ENCODE data around the gene SNED1.
"Not testable (repeated sequence)": the region's sequence is repeated elsewhere in the genome, so short reads cannot be mapped to it uniquely, and the experiment has no call there.

SNED1 gene

DNA sequence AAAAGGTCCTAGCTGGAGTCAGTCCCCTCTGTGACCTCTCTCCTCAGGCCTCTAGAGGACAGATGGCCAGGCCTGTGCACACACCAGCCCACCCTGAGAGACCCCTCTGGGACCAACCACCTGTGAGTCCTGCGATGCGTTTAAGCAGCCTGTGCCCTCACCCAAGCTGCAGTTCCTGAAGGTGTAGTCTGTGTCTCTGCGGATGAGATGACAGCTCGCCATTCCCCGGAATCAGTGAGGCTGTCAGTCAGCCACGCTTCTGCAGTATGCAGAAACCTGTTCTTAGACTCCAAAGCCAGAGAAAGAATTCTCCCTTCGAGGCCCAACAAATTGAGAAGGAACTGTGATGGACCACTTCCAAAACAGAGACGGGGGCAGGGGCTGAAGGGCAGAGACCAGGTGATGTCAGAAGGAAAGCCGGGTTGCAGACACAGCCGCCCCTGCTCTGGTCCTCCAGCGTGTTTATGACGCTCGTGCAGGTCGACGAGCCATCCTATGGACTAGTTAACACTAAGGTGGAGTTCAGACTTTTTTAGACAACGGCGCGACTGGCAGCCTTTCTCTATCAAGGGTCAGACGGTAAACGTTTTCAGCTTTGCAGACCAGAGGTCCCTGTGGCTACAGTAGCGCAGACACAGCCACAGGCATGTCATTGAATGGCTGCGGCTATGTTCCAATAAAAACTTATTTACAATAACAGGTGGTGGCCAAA is 93.5 kb downstream of the SNED1 start (continued):
- TF ChIP-seq, protein P1, sequence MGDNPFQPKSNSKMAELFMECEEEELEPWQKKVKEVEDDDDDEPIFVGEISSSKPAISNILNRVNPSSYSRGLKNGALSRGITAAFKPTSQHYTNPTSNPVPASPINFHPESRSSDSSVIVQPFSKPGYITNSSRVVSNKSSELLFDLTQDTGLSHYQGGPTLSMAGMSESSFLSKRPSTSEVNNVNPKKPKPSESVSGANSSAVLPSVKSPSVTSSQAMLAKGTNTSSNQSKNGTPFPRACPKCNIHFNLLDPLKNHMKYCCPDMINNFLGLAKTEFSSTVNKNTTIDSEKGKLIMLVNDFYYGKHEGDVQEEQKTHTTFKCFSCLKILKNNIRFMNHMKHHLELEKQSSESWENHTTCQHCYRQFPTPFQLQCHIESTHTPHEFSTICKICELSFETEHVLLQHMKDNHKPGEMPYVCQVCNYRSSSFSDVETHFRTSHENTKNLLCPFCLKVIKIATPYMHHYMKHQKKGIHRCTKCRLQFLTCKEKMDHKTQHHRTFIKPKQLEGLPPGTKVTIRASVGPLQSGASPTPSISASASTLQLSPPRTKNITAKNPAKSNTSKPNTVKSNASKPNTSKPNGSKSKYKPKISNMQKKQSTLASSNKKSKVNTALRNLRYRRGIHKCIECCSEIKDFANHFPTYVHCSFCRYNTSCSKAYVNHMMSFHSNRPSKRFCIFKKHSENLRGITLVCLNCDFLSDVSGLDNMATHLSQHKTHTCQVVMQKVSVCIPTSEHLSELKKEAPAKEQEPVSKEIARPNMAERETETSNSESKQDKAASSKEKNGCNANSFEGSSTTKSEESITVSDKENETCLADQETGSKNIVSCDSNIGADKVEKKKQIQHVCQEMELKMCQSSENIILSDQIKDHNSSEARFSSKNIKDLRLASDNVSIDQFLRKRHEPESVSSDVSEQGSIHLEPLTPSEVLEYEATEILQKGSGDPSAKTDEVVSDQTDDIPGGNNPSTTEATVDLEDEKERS (tag by site-specific recombination; IDR thresholded peaks at IDR 0.05): no peak

DNA sequence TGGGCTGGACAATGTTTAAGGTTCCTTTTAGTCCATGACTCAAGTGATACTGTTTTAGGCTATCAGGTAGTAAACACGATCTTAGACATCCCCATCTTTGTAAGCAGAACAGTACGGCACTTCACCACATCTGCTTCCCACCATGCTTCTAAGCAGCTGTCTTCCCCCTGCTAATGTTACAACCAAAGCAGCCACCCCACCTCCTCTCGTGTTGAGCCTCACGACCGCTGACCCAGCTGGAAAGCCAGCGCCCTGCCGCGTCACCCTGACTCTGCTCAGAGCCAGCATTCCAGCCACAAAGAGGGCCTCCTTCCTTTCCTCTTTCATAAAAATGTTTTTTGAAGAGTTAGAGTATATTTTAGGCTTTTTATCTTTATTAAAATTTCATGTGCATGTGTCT is 94.3 kb downstream of the SNED1 start:
- ChIA-PET CTCF (interaction anchor here (1.5 to 1.9 kb wide), 2 partner anchors 14 to 109 kb away, joined by 4 to 7 read pairs; no protein-coding TSS in a partner anchor), POLR2A (no interaction called here)
- Histone ChIP-seq H3K9me3 (ENCODE audit: control insufficient read depth, insufficient read depth, low read depth, low read length) (no peaks in the 10 kb centered on the region), H3K36me3 (ENCODE audit: control insufficient read depth in 2 of 2, insufficient read depth in 1 of 2, low read length in 2 of 2) (peaks cover 26 to 98% of the 10 kb centered on the region in 2 experiments), H3K4me3 (ENCODE audit: low read depth, low read length) (no peak overlapping the region), H3K27ac (ENCODE audit: extremely low read depth, low read depth, low read length) (no peak overlapping the region), H3K4me1 (ENCODE audit: control insufficient read depth, insufficient read depth, low read length) (no peaks in the 10 kb centered on the region)
- TF ChIP-seq ZNF146 (tag by site-specific recombination; IDR thresholded peaks at IDR 0.05): no peak
- no peak for TF ChIP-seq FEZF1 (tag by site-specific recombination; IDR thresholded peaks at IDR 0.05)
- TF ChIP-seq, protein P2, sequence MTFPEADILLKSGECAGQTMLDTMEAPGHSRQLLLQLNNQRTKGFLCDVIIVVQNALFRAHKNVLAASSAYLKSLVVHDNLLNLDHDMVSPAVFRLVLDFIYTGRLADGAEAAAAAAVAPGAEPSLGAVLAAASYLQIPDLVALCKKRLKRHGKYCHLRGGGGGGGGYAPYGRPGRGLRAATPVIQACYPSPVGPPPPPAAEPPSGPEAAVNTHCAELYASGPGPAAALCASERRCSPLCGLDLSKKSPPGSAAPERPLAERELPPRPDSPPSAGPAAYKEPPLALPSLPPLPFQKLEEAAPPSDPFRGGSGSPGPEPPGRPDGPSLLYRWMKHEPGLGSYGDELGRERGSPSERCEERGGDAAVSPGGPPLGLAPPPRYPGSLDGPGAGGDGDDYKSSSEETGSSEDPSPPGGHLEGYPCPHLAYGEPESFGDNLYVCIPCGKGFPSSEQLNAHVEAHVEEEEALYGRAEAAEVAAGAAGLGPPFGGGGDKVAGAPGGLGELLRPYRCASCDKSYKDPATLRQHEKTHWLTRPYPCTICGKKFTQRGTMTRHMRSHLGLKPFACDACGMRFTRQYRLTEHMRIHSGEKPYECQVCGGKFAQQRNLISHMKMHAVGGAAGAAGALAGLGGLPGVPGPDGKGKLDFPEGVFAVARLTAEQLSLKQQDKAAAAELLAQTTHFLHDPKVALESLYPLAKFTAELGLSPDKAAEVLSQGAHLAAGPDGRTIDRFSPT (tag by site-specific recombination; IDR thresholded peaks at IDR 0.05): no peak
- TF ChIP-seq, protein P3, sequence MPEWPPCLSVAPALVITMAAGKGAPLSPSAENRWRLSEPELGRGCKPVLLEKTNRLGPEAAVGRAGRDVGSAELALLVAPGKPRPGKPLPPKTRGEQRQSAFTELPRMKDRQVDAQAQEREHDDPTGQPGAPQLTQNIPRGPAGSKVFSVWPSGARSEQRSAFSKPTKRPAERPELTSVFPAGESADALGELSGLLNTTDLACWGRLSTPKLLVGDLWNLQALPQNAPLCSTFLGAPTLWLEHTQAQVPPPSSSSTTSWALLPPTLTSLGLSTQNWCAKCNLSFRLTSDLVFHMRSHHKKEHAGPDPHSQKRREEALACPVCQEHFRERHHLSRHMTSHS (tag by site-specific recombination; IDR thresholded peaks at IDR 0.05): no peak
- no peak for TF ChIP-seq ZBTB48 (tag by site-specific recombination; IDR thresholded peaks at IDR 0.05)
- no peak for TF ChIP-seq KLF10 (tag by site-specific recombination; IDR thresholded peaks at IDR 0.05)
- TF ChIP-seq, protein P4, sequence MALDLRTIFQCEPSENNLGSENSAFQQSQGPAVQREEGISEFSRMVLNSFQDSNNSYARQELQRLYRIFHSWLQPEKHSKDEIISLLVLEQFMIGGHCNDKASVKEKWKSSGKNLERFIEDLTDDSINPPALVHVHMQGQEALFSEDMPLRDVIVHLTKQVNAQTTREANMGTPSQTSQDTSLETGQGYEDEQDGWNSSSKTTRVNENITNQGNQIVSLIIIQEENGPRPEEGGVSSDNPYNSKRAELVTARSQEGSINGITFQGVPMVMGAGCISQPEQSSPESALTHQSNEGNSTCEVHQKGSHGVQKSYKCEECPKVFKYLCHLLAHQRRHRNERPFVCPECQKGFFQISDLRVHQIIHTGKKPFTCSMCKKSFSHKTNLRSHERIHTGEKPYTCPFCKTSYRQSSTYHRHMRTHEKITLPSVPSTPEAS (tag by site-specific recombination; IDR thresholded peaks at IDR 0.05): no peak

DNA sequence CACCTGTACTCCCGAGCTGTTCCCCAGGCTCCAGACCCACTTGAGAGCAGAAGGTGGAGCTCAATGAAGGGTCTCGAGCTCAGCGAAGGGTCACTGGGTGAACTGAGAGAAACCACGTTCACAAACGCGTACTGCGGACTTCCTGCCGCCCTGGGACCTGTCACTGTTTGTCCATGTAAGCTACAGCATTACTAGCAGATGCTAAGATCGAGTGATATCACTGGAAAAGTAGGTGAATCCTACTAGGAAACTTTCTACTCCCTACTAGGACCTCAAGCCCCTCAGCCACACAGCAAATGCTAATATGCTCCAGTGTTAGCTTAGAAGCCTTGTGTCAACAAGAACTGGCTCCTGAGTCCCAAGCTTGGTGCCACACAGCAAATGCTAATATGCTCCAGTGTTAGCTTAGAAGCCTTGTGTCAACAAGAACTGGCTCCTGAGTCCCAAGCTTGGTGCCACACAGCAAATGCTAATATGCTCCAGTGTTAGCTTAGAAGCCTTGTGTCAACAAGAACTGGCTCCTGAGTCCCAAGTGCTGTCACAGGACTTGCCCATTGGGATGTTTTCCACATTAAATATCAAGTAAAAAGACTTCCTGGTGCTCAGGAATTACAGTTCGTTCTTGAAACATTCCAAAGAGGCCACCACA is 94.8 kb downstream of the SNED1 start:
- H3K4me3 ChIP-seq (ENCODE audit: low read depth, low read length); H3K9me3 ChIP-seq (ENCODE audit: control insufficient read depth, insufficient read depth, low read depth, low read length); H3K4me1 ChIP-seq (ENCODE audit: control insufficient read depth, insufficient read depth, low read length); H3K27ac ChIP-seq (ENCODE audit: extremely low read depth, low read depth, low read length); POLR2A ChIA-PET: not testable (repeated sequence)
- peaks cover 32 to 98% of the 10 kb centered on the region in 2 experiments for H3K36me3 ChIP-seq (ENCODE audit: control insufficient read depth in 2 of 2, insufficient read depth in 1 of 2, low read length in 2 of 2)
- CTCF ChIA-PET: interaction anchor here (1.2 to 1.9 kb wide), 3 partner anchors 15 to 110 kb away, joined by 3 to 7 read pairs (median 4); no protein-coding TSS in a partner anchor

DNA sequence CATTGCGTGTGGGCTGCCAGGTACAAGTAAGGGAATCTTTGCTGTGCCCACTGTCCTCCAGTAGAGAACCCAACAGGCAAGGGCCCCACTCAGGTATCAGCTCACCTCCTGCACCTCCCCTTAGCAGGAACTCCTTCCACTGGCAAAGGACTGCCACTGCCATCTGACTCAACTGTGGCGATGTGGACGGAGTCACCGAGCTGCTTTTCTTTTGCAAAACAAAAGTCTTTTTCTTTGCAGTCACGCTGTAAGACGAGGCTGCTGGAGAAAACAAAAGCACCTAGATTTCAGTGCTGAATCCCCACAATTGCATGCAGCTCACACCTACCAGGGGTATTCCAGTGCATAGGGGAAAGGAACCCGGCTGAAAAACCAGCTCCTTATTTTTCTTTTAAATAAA is 95.8 kb downstream of the SNED1 start:
- POLR2A ChIA-PET: no interaction called here
- no peaks in the 10 kb centered on the region for H3K9me3 ChIP-seq (ENCODE audit: control insufficient read depth, insufficient read depth, low read depth, low read length)
- H3K4me3 ChIP-seq (ENCODE audit: low read depth, low read length): no peak overlapping the region
- peaks cover 40 to 98% of the 10 kb centered on the region in 2 experiments for H3K36me3 ChIP-seq (ENCODE audit: control insufficient read depth in 2 of 2, insufficient read depth in 1 of 2, low read length in 2 of 2)
- H3K4me1 ChIP-seq (ENCODE audit: control insufficient read depth, insufficient read depth, low read length): no peaks in the 10 kb centered on the region
- no peak overlapping the region for H3K27ac ChIP-seq (ENCODE audit: extremely low read depth, low read depth, low read length)
- CTCF ChIA-PET: interaction anchor here (1.2 to 3.5 kb wide), 2 partner anchors 16 to 27 kb away, joined by 3 to 16 read pairs; no protein-coding TSS in a partner anchor
- TF ChIP-seq EGR2 (tag by site-specific recombination; IDR thresholded peaks at IDR 0.05; ENCODE audit: low read depth) (no peak), ZNF266 (tag by site-specific recombination; IDR thresholded peaks at IDR 0.05; ENCODE audit: low read depth) (no peak), ZNF792 (tag by site-specific recombination; IDR thresholded peaks at IDR 0.05) (no peak), ZNF629 (tag by site-specific recombination; IDR thresholded peaks at IDR 0.05) (no peak), ZEB2 (tag by site-specific recombination; IDR thresholded peaks at IDR 0.05) (no peak), ZNF600 (tag by site-specific recombination; IDR thresholded peaks at IDR 0.05) (no peak), ZNF548 (tag by site-specific recombination; IDR thresholded peaks at IDR 0.05) (no peak), ZNF791 (tag by site-specific recombination; IDR thresholded peaks at IDR 0.05) (no peak), ZNF366 (tag by site-specific recombination; conservative IDR thresholded peaks at IDR 0.05) (no peak)
- TF ChIP-seq, protein P5, sequence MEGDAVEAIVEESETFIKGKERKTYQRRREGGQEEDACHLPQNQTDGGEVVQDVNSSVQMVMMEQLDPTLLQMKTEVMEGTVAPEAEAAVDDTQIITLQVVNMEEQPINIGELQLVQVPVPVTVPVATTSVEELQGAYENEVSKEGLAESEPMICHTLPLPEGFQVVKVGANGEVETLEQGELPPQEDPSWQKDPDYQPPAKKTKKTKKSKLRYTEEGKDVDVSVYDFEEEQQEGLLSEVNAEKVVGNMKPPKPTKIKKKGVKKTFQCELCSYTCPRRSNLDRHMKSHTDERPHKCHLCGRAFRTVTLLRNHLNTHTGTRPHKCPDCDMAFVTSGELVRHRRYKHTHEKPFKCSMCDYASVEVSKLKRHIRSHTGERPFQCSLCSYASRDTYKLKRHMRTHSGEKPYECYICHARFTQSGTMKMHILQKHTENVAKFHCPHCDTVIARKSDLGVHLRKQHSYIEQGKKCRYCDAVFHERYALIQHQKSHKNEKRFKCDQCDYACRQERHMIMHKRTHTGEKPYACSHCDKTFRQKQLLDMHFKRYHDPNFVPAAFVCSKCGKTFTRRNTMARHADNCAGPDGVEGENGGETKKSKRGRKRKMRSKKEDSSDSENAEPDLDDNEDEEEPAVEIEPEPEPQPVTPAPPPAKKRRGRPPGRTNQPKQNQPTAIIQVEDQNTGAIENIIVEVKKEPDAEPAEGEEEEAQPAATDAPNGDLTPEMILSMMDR (tag by site-specific recombination; IDR thresholded peaks at IDR 0.05): no peak
- TF ChIP-seq, protein P6, sequence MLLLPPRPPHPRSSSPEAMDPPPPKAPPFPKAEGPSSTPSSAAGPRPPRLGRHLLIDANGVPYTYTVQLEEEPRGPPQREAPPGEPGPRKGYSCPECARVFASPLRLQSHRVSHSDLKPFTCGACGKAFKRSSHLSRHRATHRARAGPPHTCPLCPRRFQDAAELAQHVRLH (tag by site-specific recombination; IDR thresholded peaks at IDR 0.05): no peak
